GM18861 (cell line): ENCODE measurements around the gene USP6NL.

ENCODE experiments used
- ATAC-seq: cut with Tn5 transposase; IDR thresholded peaks from one replicate; pipeline ENCODE4 v1.9.1; 2021; ENCODE audit not compliant: unreplicated experiment

The USP6NL gene

DNA sequence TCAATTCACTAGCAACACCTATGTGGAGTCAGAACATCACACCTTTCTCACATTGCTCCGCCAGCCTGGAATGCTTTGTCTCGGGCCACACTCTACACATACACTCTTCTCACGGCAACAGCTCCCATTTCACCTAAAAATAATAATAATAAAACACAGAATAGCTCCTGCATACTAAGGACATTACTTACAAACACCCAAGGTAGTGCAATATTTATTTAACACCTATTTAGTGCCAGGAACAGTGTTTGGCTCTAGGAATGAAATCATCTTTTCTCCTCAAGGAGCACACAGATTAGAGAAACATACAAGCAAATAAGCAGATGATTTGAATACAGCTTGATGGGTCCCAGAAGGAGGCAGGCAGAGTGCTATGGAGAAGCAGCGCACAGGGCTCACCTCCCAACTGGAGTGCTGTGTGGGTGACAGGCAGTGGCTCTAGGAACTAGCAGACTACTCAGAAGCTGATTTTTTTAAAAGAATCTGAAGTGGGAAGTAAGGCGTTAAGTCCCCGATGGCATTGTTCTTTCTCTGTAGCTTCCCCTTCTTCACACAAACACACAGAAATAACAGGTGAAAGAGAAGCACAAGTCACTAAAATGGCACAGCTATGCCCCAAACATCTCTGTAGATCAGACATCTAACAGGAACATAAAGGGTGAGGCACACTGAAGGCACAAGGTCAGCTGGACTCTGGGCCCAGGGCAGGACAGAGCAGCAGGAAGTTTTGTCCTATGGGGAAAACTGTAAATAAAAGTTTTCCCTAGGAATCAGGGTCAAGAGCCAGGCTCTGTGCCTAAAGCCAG, 16.7 kb downstream of the USP6NL start:
- ATAC-seq, result no peak

DNA sequence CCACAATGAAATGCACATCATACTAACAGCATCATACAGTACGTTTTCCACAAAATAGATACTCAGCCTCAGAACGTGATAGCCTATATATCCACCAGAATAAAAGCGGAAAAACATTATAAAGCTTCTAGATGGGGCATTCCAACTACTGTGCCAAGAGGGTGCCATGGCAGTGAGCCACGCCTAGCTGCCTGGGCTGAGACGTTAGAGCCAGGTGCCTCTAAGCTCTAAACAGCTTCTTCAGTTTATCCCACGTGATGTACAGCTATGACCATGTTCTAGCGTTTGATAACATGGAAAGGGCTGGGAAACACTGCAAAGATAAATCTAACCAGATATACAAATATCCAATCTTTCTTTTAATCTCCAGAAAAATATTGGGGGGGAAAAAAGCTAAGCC, 17.8 kb downstream of the USP6NL start:
- ATAC-seq, result no peak

DNA sequence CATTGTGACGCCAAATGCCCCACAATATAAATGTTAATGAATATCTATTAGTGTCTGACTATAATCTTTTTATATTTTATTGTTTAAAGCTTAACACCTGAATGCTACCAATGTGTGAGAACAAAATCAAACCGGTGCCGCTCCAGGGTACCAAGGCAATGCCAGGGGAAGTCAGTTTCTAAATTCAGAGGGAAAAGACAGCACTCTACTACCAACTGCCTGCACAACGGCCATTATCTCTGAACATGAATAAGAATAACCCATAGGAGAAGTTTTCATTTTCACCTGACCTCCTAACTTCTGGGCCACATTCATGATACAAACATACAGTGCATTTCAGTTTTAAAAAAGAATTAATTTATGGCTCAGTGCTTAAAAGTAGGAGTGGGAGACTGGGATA, 21.7 kb downstream of the USP6NL start:
- no peak for ATAC-seq

DNA sequence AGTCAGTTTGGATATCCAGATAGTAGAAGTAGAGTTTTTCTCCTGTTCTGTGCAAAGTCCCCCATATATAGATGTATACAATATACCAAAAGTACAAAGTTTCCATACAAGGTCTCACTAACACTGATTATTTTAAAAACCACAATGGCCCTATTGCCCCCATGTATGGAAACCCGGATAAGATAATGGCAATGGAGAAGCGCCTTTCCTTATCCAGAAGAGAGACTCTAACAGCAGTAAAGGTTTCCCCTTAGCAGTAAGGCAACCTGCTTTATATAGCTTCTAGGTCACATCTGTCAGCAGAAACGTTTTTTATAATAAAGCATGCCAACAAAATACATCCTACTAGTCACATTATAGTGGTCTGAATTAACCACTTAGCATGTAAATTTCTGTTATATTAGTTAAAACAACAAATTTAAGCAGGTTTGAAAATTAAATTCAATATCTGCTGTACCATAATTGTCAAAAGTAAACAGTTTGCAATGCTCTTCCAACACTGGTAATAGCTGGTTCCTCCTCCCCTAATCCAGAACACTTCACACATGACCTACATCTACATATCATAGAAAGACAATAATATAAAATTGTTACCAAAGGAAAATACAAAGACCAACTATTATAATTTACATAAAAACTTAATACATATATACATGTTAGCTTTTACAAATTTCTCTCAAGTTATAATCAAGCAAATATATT, 22.4 kb downstream of the USP6NL start:
- no peak for ATAC-seq

DNA sequence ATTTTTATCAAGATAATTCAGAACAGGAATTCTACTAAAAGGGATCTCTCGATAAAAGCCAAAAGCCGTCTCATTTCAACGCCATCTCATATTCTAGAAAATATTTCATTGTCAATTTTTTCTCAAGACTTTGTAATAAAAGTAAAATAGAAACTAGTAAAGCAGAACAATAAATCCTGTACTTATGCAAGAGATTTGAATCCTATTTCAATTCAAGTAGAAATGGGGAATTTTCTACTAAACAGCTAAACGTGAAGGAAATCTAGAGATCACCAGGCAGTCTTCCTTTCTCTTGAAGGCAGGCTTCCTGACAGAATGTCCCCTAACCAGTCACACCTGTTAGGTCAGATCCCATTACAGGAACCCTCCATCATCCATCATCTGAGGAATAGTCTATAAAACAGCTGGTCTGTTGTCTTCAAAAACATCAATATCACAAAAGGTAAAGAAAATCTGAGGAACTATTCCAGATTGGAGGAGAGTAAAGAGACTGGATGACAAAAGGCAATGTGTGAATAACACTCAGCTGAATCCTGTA, 23.7 kb downstream of the USP6NL start:
- ATAC-seq, result no peak

DNA sequence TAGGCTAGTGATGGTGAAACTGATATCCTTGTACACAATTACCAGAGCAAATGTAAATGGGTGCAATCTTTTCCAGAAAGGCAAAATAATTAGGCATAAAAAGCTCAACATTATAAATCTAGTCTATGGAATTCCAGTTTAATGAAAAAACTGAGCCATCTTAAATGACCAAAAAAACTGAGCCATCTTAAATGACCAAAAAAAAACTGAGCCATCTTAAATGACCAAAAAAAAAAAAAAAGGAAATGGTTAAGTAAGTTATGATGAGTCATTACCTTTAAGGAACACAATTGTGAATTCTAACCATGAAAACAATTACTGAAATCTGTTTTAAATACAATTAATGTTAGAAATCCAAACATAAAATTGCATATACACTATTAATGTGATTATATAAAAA, 25.3 kb downstream of the USP6NL start:
- no peak for ATAC-seq

DNA sequence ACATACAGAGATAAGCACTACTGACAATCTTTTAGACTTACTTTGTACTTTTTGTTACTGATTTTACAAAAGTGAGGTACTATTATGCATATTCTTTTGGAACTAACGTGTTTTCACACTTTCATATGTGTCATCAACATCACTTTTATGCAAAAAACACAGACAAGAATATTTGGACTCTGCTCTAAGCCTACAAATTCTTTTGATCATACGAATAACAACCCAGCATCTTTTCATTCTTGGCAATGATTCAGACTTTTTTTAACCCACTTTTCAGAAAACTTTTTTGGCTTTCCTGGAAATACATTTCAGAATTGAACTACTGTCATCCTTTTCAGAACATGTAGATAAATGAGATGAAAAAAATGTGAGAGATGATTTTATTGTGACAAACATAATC, 30.2 kb downstream of the USP6NL start:
- no peak for ATAC-seq

DNA sequence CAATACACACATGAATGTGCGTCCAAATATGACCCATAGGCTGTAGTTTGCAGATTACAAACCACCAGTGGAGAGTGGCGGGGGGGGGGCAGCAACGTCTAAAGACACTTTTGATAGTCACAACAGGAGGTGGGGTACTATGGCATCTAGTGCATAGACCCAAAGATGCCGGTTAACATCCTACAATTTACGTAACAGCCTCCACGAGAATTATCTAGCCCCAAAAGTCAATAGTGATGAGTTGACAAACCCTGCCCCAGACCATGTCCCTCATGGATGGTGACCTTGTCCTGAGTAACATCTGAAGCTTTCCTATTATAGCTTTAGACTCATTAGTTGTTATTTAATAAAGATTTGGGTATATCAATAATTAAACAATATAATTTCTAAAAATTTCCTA, 31.6 kb downstream of the USP6NL start:
- ATAC-seq, result no peak

DNA sequence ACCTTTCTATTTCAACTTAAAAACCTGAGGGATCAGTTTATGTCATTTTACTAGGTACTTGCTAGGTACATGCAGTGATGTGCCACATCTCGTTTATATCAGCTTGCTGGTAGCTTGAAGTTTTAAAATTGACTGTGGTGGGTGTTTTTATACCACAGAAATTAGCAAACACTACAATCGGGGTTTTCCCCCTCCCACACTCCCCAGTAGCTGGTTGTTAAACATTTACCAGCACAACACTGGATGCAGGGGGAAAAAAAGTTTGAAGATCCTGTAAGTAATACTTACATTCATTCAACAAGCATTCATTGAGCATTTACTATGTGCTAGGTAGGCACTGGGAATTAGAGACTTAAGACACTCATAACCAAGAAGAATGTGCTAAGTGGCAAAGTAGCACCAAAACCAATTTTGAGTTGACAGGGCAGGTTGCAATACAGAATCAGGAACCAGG, 32.6 kb downstream of the USP6NL start:
- peak; percentile 71 for ATAC-seq

DNA sequence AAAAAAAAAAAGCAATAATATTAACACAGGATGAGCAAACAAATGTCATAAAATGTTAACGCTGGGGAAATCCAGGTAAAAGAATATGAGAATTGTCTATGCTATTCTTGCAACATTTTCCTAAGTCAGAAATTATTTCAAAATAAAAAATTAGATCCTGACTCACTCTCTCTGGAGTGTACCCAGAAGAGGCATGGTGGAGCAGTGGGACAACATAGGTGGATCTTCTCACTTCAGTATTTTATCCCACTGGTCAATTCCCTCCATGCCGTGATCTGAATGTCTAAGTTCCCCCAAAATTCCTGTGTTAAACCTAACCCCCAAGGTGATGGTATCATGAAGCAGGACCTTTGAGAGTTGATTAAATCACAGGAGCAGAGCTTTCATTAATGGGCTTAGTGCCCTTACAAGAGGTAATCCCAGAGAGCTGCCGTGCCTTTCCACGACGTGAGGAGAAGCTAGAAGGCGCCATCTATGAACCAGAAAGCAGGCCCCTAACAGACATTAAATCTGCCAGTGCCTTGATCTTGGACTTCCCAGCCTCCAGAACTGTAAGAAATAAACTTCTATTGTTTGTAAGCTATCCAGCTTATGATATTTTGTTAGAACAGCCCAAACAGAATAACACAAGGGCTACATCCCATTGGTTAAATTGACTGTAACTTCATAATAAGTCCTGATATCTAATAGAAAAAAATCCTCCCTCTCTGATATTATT, 35.2 kb downstream of the USP6NL start:
- no peak for ATAC-seq

DNA sequence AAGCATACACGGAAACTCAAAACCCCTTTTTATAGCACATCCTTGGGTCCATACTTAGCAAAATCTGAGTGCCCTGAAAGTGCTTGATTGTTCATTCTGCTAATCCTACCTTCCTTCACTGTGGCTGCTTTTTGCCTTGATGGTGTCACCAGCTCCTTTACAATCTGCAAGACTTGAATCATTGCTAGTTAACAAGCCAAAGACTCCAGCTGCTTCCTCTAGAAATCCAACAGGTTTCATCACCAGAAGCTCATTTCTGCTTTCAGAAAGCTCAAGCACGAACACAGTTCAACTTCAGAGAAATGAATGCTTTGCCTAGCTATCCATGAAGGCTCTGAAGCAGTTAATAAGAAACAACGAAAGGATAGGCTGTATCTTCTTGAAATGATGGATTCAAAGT, 38.0 kb downstream of the USP6NL start:
- no peak for ATAC-seq

DNA sequence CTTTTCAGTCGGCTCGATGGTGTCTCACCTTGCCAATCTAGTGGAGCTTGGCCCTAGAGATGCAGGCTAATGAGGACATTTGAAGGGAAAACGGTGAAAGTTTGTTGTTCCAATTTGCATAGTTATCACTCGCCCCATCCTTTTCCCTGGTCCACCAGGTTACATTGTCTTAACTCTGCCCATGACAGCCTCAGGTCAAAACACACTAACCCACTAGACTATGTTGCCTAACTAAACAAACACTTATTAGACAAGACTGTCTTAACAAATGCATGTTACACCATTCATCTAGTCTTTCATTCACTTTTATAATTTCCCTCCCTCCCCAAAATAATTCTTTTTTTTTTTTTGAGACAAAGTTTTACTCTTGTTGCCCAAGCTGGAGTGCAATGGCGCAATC, 40.7 kb downstream of the USP6NL start:
- ATAC-seq, result no peak

DNA sequence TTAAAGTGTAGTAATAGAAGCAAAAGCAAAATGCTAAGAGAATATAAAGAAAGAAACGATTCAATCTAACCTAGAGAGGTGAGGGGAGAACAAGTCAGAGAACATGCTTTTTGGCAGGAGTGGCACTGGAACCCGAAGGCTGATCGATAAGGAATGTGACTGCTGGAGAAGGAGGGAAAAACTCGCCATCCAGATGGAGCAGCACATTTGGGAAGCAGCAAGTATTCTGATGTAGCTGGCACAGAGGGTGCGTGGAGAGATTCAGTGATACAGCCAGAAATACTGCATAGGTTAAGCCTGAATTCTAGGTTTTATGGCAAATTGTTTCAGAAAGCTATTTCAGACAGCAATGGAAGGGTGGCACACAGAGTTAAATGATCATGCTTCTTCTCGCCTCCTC, 42.0 kb downstream of the USP6NL start:
- no peak for ATAC-seq

DNA sequence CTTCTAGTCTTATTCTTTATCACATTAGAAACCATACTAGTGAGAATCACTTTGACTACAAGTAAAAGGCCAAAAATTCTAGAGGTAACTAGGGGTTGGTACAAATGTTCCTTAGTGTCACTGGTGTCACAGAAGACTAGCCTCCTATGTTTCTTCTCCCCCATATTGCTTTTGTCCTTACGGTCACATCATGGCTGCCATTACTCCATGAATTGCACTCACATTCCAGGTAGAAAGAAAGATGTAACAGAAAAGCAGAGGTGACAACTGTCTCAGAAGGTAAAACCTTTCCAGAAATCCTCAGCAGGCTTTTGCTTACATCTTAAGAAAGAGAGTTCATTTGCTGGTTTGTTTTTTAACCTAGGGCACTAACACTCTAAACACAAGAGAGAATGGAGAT, 42.9 kb downstream of the USP6NL start:
- ATAC-seq, result no peak

DNA sequence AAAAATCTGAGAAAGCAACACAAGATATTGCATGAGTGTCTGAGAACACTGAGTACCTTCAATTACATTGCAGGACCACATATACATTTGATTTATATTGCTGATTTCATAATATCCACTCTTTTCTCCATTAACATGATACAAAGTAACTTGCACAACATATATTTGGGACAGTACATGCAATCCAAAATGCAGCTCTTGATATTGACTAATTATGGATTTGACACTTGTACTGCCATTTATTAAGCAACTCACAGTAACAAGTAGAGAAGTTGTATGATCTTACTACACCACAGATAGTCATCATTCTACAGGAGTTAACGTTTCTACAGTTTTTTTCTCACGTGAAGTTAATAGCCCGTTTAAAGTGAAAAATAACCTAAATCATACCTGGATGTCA, 46.7 kb downstream of the USP6NL start:
- ATAC-seq, result no peak

DNA sequence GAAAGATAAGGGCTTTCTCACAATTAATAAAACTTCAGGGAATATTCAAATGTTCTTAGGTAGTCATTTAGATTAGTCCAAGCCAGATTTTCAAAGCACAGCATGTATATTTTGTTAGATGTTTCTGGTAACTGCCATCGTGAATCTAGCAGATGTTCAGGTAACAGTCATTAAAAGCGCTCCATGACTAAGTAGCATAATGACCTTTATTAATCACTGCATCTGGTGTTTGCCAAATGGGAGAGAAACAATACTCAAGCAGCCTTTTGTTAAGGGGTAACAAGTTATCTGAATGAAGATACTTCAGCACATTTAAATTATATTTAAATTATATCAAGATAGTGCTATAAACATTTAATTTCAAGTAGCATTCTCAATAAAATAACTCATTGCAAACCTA, 47.5 kb downstream of the USP6NL start:
- no peak for ATAC-seq

DNA sequence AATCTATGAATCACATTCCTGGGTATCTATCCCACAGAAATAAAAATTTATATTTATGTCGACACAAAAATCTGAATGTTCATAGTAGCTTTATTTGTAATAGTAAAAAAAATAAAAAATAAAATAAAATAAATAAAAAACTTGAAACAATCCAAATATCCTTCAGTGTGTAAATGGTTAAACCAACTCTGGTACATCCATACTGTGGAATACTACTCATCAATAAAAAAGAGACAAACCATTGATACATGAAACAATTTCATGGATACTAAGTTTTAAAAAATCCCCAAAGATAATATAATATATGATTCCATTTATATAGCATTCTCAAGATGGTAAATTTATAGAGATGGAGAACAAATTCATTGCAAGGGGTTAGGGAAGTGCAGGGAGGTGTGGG, 48.6 kb downstream of the USP6NL start:
- no peak for ATAC-seq

DNA sequence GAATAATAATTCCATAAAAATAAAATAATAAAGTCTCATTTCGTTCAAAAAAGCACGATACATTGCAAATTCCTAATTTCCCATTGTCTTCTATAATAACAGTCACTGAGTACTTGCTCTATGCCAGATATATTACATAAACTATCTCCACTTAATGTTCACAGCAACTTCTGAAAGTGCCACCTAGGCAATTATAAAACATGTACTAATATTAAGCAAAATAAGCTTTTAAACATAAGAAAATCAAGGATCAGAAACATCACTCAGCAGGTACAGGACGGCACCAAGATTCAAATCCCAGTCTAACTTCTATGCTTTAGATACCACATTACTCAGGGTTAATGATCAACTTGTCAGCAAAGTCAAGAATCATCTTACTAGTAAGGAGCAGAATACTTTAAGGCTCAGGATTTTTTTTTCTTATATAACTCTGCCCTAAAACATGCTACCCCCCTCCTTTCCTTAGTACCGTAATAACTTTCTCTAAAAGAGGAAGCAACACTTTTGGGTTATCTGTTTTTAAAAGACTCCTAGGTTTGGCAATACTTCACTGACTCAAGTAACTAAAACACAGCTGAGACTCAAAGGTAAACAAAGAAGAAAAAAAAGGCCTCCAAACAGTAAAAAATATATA, 51.3 kb downstream of the USP6NL start:
- peak; percentile 77 for ATAC-seq

DNA sequence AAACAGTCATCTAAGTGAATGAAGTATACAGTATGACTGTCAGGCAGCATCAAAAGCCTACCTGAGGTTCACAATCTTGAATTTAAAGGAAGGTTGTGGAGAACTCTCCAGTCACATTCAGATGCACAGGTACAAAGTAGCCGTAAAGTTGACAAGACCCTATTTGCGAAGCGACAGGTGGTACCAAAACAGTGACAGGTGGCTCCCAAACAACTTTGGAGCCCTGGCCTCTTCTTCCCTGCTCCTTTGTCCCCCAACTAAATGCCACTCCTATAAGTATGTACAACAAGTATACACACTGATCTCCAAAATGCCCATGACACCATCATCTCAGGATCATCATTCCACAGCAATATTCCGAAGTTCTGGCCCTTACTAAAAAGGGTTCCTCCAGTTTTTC, 53.5 kb downstream of the USP6NL start:
- no peak for ATAC-seq

DNA sequence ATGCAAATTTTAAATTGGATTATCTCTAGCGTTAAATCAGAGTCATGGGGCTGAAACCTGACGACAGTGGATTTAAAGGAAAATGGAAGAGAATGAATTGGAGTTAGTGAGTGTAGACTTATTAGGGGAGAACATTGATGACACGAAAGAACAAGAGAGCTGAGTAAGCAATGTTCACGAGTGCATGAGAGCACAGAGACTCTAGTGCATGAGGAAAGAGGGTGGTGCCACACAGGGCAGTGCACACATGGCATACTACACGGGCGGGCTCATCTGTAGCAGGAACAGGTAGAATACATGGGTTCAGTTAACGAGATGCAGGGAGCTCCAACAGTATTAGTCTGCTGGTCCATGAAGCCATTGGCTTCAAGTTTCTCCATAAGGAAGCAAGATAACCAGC, 53.9 kb downstream of the USP6NL start:
- no peak for ATAC-seq

DNA sequence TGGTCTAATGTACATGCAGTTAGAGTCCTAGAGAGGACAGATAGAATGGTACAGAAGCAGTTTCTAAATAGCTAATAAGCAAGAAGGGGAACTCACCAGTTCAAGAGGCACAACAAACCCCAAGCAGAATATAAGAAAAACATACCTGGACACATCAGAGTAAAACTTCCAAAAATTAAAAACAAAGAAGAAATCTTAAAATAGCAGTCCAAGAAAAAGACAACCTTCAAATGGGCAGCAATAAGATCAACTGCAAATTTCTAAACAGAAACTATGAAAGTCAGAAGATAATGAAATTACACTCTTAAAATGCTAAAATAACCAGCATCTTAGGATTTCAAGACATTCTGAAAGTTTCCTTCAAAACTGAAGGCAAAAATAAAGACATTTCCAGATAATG, 55.9 kb downstream of the USP6NL start:
- no peak for ATAC-seq
